SH-SY5Y (cell line): ENCODE measurements around the gene SPDYE6.

Experiments used
- GATA2 ChIP-seq: IDR thresholded peaks from 2 replicates; pipeline ENCODE4 v1.6.1; 2011; ENCODE audit warnings: mild to moderate bottlenecking, low read depth, low read length
- GATA3 ChIP-seq: IDR thresholded peaks from 2 replicates; pipeline ENCODE4 v1.6.1; 2011; ENCODE audit warnings: low read depth, mild to moderate bottlenecking, low read length, moderate library complexity

- TF ChIP-seq GATA3 (no peak), GATA2 (no peak)
These were observed 60.1 kb downstream of the SPDYE6 start for GRCh38 chr7:102296179-102296438.
